ENCODE results near the gene PRKCA. TPM values are rescaled to one million over a fixed set of nuclear protein-coding genes. Genes with fewer than 3 reads are reported as not detected.

The PRKCA gene
- polyA plus RNA-seq, 2 donors: 1.2 to 1.3 TPM

- Histone ChIP-seq H3K4me3 (ENCODE audit: low read depth in 1 of 2, low read length in 2 of 2) (no peak overlapping the region), H3K9me3 (ENCODE audit: control insufficient read depth in 2 of 2, insufficient read depth in 1 of 2, low read depth in 1 of 2, low read length in 1 of 2) (no peaks in the 10 kb centered on the region), H3K4me1 (ENCODE audit: control insufficient read depth in 2 of 2, insufficient read depth in 2 of 2, low read length in 1 of 2) (no peaks in the 10 kb centered on the region), H3K27ac (ENCODE audit: low read depth in 2 of 2, low read length in 1 of 2) (no peak overlapping the region), H3K27me3 (ENCODE audit: control insufficient read depth in 1 of 2, insufficient read depth in 2 of 2, low read length in 2 of 2) (no peaks in the 10 kb centered on the region), H3K36me3 (ENCODE audit: control insufficient read depth in 2 of 2, insufficient read depth in 2 of 2, low read length in 1 of 2) (peaks cover 0 to 3% of the 10 kb centered on the region in 2 donors)
- 86% methylated on average over 11 of the region's 11 CpGs for WGBS, 2 donors
Observed at GRCh38 chr17:66784621-66785364, 482.4 kb downstream of the PRKCA start.

GRCh38 chr17:66786107-66786506 is 483.7 kb downstream of the PRKCA start:
- Histone ChIP-seq H3K36me3 (ENCODE audit: control insufficient read depth in 2 of 2, insufficient read depth in 2 of 2, low read length in 1 of 2) (peaks cover 0 to 3% of the 10 kb centered on the region in 2 donors), H3K4me1 (ENCODE audit: control insufficient read depth in 2 of 2, insufficient read depth in 2 of 2, low read length in 1 of 2) (no peaks in the 10 kb centered on the region)
- WGBS, 2 donors: 88 to 89% methylated on average over 10 of the region's 10 CpGs

GRCh38 chr17:66787914-66788313 is 485.5 kb downstream of the PRKCA start:
- no peak overlapping the region for H3K27ac ChIP-seq (ENCODE audit: low read depth in 2 of 2, low read length in 1 of 2)
- H3K36me3 ChIP-seq (ENCODE audit: control insufficient read depth in 2 of 2, insufficient read depth in 2 of 2, low read length in 1 of 2): peaks cover 0 to 7% of the 10 kb centered on the region in 2 donors
- H3K4me1 ChIP-seq (ENCODE audit: control insufficient read depth in 2 of 2, insufficient read depth in 2 of 2, low read length in 1 of 2): no peaks in the 10 kb centered on the region
- no peaks in the 10 kb centered on the region for H3K9me3 ChIP-seq (ENCODE audit: control insufficient read depth in 2 of 2, insufficient read depth in 1 of 2, low read depth in 1 of 2, low read length in 1 of 2)
- 75 to 77% methylated on average over 3 of the region's 3 CpGs for WGBS, 2 donors
- H3K27me3 ChIP-seq (ENCODE audit: control insufficient read depth in 1 of 2, insufficient read depth in 2 of 2, low read length in 2 of 2): no peaks in the 10 kb centered on the region
- H3K4me3 ChIP-seq (ENCODE audit: low read depth in 1 of 2, low read length in 2 of 2): no peak overlapping the region

More at GRCh38 chr17:66786107-66786506, 483.7 kb downstream of the PRKCA start:
- no peak overlapping the region for H3K27ac ChIP-seq (ENCODE audit: low read depth in 2 of 2, low read length in 1 of 2)
- H3K4me3 ChIP-seq (ENCODE audit: low read depth in 1 of 2, low read length in 2 of 2): no peak overlapping the region
- H3K9me3 ChIP-seq (ENCODE audit: control insufficient read depth in 2 of 2, insufficient read depth in 1 of 2, low read depth in 1 of 2, low read length in 1 of 2): no peaks in the 10 kb centered on the region
- no peaks in the 10 kb centered on the region for H3K27me3 ChIP-seq (ENCODE audit: control insufficient read depth in 1 of 2, insufficient read depth in 2 of 2, low read length in 2 of 2)

GRCh38 chr17:66789093-66789492 is 486.7 kb downstream of the PRKCA start:
- H3K27me3 ChIP-seq (ENCODE audit: control insufficient read depth in 1 of 2, insufficient read depth in 2 of 2, low read length in 2 of 2): no peaks in the 10 kb centered on the region
- 81 to 93% methylated on average over 12 of the region's 12 CpGs for WGBS, 2 donors
- H3K9me3 ChIP-seq (ENCODE audit: control insufficient read depth in 2 of 2, insufficient read depth in 1 of 2, low read depth in 1 of 2, low read length in 1 of 2): no peaks in the 10 kb centered on the region
- no peaks in the 10 kb centered on the region for H3K4me1 ChIP-seq (ENCODE audit: control insufficient read depth in 2 of 2, insufficient read depth in 2 of 2, low read length in 1 of 2)
- no peak overlapping the region for H3K27ac ChIP-seq (ENCODE audit: low read depth in 2 of 2, low read length in 1 of 2)
- H3K4me3 ChIP-seq (ENCODE audit: low read depth in 1 of 2, low read length in 2 of 2): no peak overlapping the region
- peaks cover 0 to 7% of the 10 kb centered on the region in 2 donors for H3K36me3 ChIP-seq (ENCODE audit: control insufficient read depth in 2 of 2, insufficient read depth in 2 of 2, low read length in 1 of 2)

DNA sequence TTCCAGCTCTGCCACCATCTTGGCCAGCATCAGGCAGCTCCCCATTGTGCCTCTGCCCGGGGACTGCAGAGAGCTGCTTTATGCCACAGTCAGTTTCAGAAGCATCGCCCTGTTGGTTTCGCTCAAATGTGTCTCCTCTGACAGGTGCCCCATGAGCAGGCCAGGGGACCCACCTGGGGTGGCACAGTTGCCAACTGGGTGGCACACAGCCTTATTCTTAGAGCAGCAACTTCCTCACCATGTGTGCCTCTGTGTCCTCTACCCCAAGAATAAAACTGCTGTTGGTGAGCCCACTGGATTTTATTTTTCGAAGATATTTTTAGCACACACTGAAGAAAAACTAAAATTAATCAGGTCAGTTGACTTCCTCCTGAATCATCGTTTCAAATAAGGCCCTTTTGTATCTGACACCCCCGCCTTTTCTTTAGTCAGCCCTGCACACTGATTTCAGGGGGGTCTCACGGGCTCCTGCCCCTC is 487.6 kb downstream of the PRKCA start:
- H3K4me1 ChIP-seq (ENCODE audit: control insufficient read depth in 2 of 2, insufficient read depth in 2 of 2, low read length in 1 of 2): no peaks in the 10 kb centered on the region
- no peaks in the 10 kb centered on the region for H3K27me3 ChIP-seq (ENCODE audit: control insufficient read depth in 1 of 2, insufficient read depth in 2 of 2, low read length in 2 of 2)
- H3K9me3 ChIP-seq (ENCODE audit: control insufficient read depth in 2 of 2, insufficient read depth in 1 of 2, low read depth in 1 of 2, low read length in 1 of 2): no peaks in the 10 kb centered on the region
- H3K36me3 ChIP-seq (ENCODE audit: control insufficient read depth in 2 of 2, insufficient read depth in 2 of 2, low read length in 1 of 2): peaks cover 0 to 7% of the 10 kb centered on the region in 2 donors
- no peak overlapping the region for H3K4me3 ChIP-seq (ENCODE audit: low read depth in 1 of 2, low read length in 2 of 2)
- H3K27ac ChIP-seq (ENCODE audit: low read depth in 2 of 2, low read length in 1 of 2): no peak overlapping the region
- WGBS, 2 donors: 76 to 84% methylated on average over 7 of the region's 7 CpGs

GRCh38 chr17:66790501-66791061 is 488.2 kb downstream of the PRKCA start:
- Histone ChIP-seq H3K27ac (ENCODE audit: low read depth in 2 of 2, low read length in 1 of 2) (no peak overlapping the region), H3K4me3 (ENCODE audit: low read depth in 1 of 2, low read length in 2 of 2) (no peak overlapping the region), H3K27me3 (ENCODE audit: control insufficient read depth in 1 of 2, insufficient read depth in 2 of 2, low read length in 2 of 2) (no peaks in the 10 kb centered on the region), H3K36me3 (ENCODE audit: control insufficient read depth in 2 of 2, insufficient read depth in 2 of 2, low read length in 1 of 2) (peaks cover 0 to 7% of the 10 kb centered on the region in 2 donors), H3K9me3 (ENCODE audit: control insufficient read depth in 2 of 2, insufficient read depth in 1 of 2, low read depth in 1 of 2, low read length in 1 of 2) (no peaks in the 10 kb centered on the region), H3K4me1 (ENCODE audit: control insufficient read depth in 2 of 2, insufficient read depth in 2 of 2, low read length in 1 of 2) (no peaks in the 10 kb centered on the region)
- WGBS, 2 donors: 85 to 87% methylated on average over 11 of the region's 11 CpGs

DNA sequence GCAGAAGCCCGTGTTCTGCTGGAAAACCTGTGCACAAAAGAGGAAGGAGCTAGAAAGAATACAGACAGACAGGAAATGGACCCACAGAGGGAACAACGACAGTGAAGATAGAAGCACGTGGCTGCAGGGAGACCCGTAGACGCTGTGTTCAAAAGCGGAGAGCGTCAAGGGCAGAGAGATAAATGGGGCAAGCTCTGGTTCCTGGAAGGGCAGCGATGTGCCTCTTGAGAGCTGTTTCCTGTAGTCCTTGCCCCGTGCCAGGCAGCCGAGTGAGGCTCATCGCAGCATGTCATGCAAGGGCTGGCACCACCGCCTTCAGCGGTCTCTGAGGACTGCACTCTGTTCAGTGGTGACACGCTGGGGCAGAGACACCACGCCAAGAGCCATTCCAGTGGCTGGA is 488.9 kb downstream of the PRKCA start:
- Histone ChIP-seq H3K36me3 (ENCODE audit: control insufficient read depth in 2 of 2, insufficient read depth in 2 of 2, low read length in 1 of 2) (peaks cover 0 to 7% of the 10 kb centered on the region in 2 donors), H3K4me1 (ENCODE audit: control insufficient read depth in 2 of 2, insufficient read depth in 2 of 2, low read length in 1 of 2) (no peaks in the 10 kb centered on the region), H3K9me3 (ENCODE audit: control insufficient read depth in 2 of 2, insufficient read depth in 1 of 2, low read depth in 1 of 2, low read length in 1 of 2) (no peaks in the 10 kb centered on the region), H3K4me3 (ENCODE audit: low read depth in 1 of 2, low read length in 2 of 2) (no peak overlapping the region), H3K27ac (ENCODE audit: low read depth in 2 of 2, low read length in 1 of 2) (no peak overlapping the region), H3K27me3 (ENCODE audit: control insufficient read depth in 1 of 2, insufficient read depth in 2 of 2, low read length in 2 of 2) (no peaks in the 10 kb centered on the region)
- 65 to 69% methylated on average over 15 of the region's 15 CpGs for WGBS, 2 donors

GRCh38 chr17:66793814-66794213 is 491.4 kb downstream of the PRKCA start:
- Histone ChIP-seq H3K27me3 (ENCODE audit: control insufficient read depth in 1 of 2, insufficient read depth in 2 of 2, low read length in 2 of 2) (no peaks in the 10 kb centered on the region), H3K9me3 (ENCODE audit: control insufficient read depth in 2 of 2, insufficient read depth in 1 of 2, low read depth in 1 of 2, low read length in 1 of 2) (no peaks in the 10 kb centered on the region), H3K36me3 (ENCODE audit: control insufficient read depth in 2 of 2, insufficient read depth in 2 of 2, low read length in 1 of 2) (peaks cover 0 to 4% of the 10 kb centered on the region in 2 donors), H3K27ac (ENCODE audit: low read depth in 2 of 2, low read length in 1 of 2) (no peak overlapping the region), H3K4me1 (ENCODE audit: control insufficient read depth in 2 of 2, insufficient read depth in 2 of 2, low read length in 1 of 2) (no peaks in the 10 kb centered on the region), H3K4me3 (ENCODE audit: low read depth in 1 of 2, low read length in 2 of 2) (no peak overlapping the region)
- WGBS, 2 donors: 71 to 84% methylated on average over 3 of the region's 3 CpGs

DNA sequence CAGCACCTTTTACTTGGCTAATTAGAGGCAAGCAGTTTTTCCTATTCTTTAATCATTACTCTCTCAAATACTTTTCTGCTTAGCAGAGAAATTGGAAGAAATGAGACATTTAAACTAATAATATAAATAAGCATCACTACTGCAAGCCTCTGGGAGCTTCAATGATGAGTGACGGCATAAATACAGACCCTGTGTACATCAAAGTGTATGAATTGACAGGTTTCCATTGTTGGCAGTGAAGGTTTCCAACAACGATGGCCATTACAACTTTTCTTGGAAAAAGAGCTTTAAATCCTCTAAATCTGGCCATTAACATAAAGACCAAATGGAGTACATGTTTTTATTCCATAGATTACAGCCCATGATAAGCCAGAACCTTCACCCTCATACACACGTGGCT is 493.1 kb downstream of the PRKCA start:
- 90% methylated on average over 3 of the region's 3 CpGs for WGBS, 2 donors
- Histone ChIP-seq H3K27ac (ENCODE audit: low read depth in 2 of 2, low read length in 1 of 2) (no peak overlapping the region), H3K27me3 (ENCODE audit: control insufficient read depth in 1 of 2, insufficient read depth in 2 of 2, low read length in 2 of 2) (no peaks in the 10 kb centered on the region), H3K36me3 (ENCODE audit: control insufficient read depth in 2 of 2, insufficient read depth in 2 of 2, low read length in 1 of 2) (peaks cover 0 to 4% of the 10 kb centered on the region in 2 donors), H3K9me3 (ENCODE audit: control insufficient read depth in 2 of 2, insufficient read depth in 1 of 2, low read depth in 1 of 2, low read length in 1 of 2) (no peaks in the 10 kb centered on the region), H3K4me1 (ENCODE audit: control insufficient read depth in 2 of 2, insufficient read depth in 2 of 2, low read length in 1 of 2) (no peaks in the 10 kb centered on the region), H3K4me3 (ENCODE audit: low read depth in 1 of 2, low read length in 2 of 2) (no peak overlapping the region)
